Breast epithelium (tissue), 3 donors: ENCODE results near the gene PDGFA.

Experiments
- CTCF ChIP-seq, 3 donors: fragments of 450-650 bp; IDR thresholded peaks; one replicate each; pipeline ENCODE4 v1.5.1; 2016 to 2017; ENCODE audit warnings: antibody characterized with exemption in 3 of 3, mild to moderate bottlenecking in 3 of 3, moderate library complexity in 3 of 3
- POLR2A ChIP-seq: fragments of 450-650 bp; IDR thresholded peaks from one replicate; pipeline ENCODE4 v1.6.1; 2016; ENCODE audit warnings: antibody characterized with exemption, mild to moderate bottlenecking, moderate library complexity
- POLR2AphosphoS5 ChIP-seq, 3 donors: sonication (generic); formaldehyde crosslinking; IDR thresholded peaks; one replicate each; pipeline ENCODE4 v1.6.1; 2017; ENCODE audit warnings: antibody characterized with exemption in 3 of 3

- TF ChIP-seq CTCF (IDR thresholded peaks at IDR 0.05) (no peak), POLR2AphosphoS5 (IDR thresholded peaks at IDR 0.05) (no peak), POLR2A (no peak)
These were observed 72.1 kb downstream of the PDGFA start for GRCh38 chr7:447523-447922.
